ENCODE results near the gene EXOSC9.
A peak's percentile ranks its signal among the peaks of the same experiment; 100 is the strongest.

EXOSC9 gene

DNA sequence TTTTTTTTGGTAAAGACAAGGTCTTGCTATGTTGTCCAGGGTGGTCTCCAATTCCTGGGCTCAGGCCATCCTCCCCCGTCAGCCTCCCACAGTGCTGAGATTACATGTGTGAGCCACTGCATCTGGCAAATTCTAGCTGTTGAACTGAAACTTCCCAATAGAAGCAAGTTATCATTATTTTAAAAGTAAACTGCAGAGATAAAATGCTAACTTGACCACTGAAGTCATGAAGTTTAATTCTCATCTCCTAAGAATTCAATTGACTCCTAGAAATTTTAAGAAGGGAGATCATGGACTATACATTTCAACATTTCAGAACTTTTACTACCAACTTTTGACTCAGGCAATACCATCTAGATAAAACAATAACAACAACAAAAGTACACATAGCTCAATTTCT, 11.7 kb upstream of the EXOSC9 start:
- no peak for DNase-seq

DNA sequence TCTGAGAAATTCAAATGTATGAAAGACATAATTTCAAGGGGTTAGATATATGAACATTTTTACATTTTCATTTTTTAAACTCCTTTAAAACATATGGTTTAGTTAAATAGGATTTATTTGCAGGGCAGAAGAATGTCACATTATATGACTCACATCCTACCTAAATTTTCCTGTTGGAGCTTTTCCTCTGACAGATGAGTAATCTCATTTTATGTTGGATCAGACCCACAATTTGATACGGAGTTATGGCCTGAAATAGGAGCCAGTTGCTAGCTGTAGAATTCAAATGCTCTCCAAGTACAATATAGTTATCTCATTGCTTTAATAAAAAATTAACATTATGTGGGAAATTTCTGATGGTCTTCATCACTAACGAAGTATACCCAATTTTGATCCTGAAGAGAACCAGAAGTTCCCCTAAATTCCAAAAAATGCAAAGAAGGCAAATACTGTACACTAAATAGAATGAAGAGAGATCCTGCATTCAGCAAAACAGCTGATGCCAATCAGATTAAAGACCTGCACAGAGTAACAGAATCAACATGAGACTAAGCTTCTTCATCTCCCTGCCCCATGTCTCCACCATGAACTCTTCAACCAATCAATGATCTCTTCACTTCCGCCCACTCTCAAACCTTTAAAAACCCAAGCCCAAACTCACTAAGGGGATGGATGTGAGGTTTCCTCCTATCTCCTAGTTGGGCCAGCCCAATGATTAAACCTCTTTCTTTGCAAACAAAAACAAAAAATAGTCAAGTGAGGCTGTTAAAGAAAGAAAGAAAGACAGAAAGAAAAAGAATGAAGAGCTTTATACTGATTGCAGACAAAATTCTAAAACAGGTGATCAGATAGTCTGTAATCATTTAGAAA, 10.9 kb upstream of the EXOSC9 start:
- DNase-seq = no peak

DNA sequence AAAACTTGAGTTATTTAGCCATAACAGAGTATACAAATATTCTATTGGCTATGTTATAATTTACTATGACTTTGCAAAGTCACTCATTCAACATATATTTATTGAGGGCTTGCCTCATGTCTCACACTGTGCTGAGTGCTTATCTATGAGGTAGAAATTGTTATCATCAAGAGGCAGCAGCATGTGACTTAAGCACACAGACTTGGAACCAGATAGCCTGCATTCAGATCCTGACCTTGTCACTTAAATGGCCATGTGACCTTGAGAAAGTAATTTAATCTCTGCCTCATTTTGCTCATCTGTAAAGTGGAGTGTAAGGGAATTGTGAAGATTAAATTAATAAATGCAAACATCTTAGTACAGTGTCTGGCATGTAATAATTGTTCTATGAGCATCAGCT, 10.1 kb upstream of the EXOSC9 start:
- DNase-seq = no peak

DNA sequence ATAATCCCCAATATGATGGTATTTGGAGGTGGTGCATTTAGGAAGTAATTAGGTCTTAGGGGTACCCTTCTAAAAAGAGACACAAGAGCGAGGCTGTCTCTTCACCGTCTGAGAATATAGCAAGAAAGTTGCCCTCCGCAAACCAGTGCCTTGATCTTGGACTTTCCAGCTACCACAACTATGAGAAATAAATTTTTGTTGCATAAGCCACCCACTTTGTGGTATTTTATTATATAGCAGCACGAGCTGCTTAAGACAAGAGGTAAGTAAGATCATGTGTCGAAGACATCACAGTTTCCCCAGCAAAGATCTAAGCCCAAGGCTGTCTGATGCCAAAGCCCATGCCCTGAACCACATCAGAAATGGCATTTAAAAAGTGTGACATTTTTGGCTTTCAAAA, 9.6 kb upstream of the EXOSC9 start:
- DNase-seq = no peak

DNA sequence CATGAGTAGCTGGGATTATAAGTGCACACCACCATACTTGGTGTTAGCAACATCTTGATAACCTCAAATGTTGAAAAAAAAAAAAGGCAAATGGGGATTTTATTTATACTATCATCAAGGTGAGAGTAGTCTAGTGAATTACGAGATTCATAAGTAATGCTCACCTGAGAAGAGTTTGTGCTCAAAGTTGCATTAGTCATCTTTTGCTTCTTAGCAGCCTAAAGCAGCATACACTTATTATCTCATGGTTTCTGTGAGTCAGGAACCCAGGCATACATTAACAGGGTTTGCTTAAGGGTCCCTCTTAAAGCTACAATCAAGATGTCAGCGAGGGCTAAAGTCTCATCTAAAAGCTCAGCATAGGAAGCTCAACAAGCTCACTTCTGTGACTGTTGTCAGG, 8.2 kb upstream of the EXOSC9 start:
- no peak for DNase-seq

DNA sequence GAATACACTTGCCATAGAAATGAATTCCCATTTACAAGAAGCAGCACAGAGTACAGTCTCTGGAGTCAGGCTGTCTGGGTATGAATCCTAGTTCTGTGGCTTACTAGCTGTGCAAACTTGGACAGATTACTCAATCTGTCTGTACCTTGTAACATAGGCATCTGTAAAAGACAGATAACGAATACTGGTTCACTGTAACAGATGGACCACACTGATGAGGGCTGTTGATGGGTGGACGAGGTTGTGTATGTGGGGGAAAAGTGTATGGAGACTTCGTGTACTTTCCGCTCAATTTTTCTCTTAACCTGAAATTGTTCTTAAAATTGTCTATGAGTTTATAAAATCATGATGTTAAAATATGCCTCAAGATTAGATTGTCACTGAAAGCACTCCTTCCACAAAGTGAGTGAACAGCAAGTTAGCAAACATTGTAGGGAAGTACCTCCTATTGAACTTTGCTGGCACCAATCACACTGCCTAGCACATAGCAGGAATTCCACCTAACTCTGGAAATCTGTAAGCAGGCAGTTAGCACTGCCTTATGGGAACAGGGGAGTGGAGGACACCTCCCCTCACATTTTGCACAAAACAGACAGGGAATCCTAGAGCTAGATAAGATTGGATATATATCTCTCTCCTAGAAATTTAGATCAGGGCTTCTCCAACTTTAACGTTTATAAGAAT, 6.5 kb upstream of the EXOSC9 start:
- DNase-seq = no peak

DNA sequence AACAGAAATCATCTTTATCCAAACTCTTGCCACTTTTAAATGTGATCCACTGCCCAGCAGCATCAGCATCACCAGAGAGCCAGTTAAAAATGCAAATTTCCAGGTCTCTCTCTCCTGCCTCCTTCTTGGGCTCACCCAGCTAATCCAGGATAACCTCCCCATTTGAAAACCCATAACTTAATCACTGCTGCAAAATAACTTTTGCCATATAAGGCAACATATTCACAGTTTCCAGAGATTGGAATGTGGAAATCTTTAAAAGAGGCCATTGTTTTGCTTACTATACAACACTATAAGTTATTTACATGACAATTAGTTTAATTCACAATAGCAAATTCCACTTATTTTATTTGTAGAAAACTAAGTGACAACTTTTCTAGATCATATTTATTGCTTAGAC, 4.8 kb upstream of the EXOSC9 start:
- DNase-seq = no peak

DNA sequence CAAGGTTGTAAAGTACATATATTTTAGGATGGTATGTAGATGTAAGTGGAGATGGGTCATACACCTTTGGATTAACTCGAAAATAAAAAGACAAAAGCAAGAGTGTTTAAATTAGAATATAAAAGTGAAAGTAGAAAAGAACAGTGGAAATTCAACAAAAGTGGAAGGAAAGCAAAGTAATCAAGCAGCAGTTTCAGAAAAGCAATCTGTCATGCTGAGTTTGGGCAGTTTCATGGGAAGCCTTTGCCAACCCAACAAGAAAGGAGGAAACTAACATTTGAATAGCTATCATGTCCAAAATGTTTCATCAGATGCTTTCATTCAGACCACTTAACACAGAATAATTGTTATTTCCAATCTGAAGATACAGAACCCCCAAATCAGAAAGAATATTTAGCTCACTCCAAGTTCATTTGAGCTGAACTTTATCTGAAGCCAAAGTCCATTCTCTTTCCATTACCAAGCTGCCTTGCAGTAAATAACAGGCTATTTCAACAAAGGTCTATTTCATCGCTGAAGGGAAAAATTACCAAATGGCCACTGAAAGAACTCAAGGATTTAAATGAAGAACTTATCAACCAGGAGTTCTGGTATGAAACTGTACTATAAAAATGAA, 1.8 kb upstream of the EXOSC9 start:
- no peak for DNase-seq

DNA sequence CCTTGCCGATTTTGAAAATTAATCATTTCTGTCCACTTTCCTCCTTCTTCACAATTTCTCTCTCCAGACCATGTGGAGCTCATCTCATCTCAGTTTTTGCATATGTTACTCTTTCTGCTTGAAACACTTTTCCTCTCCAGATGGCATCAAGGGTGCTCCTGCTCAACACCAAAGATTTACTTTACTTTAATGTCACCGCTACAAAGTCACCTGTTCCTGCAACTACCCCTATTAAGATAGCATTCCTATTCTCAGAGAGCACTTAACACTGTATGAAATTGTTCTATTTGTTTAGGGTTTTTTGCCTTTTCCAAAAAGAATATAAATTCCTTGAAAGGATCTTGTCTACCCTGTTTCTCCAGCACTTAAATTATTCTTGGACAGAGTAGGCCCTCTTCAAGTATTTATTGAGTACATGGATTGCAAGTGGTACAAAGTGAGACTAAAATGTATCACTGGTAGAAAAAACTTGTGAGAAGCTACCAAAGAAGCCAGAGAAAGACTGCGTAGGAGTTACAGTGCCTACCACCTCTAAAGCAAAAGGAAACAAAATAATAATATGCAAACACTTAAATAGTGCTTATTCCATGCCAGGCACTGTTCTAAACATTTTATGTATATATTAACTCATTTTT, 1.1 kb upstream of the EXOSC9 start:
- no peak for DNase-seq

DNA sequence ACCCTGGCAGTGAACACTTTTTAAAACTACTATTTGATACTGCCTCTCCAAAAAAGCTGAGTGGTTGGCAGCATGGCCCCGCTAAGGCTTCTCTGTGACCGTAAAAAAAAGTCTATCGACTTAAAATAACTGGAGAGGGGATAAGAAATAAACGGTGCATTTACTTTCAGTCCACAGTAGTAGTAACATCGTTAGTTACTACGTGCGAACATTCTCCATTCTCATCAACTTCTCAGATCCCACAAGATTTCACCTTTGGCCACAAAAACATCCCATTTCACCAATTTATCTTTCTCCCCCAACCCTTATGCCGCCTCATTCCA, 524 bp upstream of the EXOSC9 start:
- DNase-seq = no peak

DNA sequence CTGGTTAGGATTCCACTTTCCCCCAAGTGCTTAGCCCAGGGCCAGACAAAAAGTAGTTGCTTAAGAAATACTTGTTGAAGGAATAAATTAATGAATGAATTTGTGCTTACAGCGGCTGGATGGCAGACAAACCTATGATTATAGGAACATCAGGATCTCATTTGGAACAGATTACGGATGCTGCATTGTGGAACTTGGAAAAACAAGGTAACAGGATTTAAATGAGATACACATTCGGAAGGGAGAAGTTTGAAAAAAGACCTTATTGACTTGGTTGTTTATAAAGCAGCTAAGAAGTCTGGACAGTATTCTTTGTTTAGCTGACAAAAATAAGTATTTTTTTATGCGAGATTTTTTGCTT, 572 bp downstream of the EXOSC9 start:
- DNase-seq = no peak

DNA sequence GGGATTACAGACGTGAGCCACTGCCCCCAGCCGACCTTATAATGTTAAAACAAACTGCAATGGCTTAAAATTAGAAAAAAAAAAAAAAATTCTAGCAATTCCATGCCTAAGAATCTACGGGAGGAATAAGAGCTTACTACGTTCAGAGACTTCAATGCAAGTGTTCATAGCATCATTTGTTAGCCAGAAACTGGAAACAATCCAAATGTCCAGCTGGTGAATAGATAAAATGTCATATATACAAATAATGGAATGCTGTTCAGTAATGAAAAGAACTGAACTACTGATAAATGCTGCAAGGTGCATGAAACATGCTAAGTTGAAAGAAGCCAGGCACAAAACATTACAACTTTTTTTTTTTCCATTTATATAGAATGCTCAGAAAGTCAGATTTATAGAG, 5.3 kb downstream of the EXOSC9 start:
- DNase-seq = no peak

DNA sequence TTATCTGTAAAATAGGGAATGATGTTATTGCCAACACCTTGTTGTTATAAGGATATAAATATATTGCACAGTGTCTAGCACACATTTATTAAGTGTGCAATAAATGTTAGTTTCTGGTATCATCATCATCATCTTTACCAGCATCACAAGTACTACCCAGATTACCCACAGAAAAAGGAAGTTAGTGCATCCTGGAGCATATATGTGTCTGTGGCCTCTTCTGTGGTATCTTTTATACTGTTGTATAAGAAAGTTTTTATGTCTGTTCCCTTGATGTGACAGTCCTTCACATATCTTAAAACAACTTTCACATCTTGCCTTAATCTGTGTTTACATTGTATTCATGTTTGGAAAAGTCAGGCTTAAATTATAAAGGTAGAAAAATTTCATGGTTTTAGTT, 10.0 kb downstream of the EXOSC9 start:
- DNase-seq = no peak

DNA sequence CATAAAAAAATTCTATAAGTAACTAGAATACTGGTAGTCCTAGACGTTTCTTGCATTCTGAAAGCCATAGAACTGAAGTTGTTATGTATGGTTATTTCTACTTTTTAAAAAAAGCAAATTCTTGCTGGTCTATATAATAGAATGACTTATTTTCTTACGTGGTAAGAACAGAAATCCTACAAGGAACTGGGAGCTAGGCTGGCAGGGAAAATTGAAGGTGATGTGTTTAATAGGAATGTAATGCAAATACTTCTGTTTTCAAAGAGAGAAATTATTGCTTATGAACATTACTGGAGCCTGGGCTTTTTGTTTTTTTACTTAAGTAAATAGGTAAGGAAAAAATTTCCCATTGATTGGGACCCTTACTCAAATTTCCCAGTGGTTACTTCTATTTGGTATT, 13.6 kb downstream of the EXOSC9 start:
- no peak for DNase-seq

DNA sequence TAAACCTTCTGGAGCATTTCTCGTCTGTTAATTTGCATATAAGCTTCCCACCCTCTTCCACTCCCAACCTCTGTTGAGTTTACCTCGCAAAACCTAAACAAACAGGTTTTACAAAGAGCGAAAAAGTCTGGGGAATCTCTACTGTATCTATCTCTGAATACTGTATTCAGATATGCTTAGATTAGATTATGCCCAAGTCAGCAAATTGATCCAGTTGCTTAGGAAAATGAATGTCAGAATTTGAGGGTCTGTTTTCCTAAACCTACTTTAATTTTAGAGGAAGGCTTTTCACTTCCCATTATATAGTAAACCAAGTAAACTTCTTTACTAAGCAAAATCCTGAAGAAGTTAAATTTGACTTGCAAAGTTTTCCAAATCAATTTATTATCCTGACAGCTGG, 15.9 kb downstream of the EXOSC9 start:
- DNase-seq = no peak

DNA sequence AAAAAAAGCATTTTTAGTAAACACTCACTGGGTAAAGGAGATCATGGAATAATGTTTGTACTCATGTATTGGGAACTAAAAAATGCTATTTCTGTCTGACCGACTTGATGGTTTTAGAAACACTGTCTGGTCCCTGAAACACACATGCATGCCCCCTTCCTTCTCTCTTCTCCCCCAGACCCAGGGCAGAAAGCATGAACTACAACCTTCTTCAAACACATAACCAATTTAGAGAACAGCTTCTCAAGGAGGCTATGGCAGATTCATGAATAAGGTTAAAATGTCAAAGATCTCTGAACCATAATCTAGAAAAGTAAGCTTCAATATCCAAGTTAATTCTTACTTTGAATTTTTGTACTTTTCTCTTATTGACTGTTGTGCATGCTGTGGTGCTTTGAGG, 16.6 kb downstream of the EXOSC9 start:
- DNase-seq = no peak

DNA sequence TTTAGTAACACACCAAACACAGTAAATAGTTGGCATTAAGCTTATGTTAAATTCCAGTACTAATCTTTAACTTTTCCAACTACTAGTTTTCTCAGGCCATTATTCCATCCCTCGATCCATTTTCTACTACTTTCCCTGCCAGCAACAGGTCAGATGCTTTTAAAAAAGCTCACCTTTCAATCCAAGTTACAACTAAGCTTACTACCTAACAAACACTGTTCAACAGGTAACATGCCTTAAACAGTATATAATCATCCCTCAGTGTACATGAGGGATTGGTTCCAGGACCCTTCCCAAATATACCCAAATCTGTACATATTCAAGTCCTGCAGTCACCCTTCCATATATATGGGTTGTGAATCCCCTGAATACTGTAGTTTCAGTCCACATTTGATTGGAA, 17.1 kb downstream of the EXOSC9 start:
- DNase-seq = no peak

DNA sequence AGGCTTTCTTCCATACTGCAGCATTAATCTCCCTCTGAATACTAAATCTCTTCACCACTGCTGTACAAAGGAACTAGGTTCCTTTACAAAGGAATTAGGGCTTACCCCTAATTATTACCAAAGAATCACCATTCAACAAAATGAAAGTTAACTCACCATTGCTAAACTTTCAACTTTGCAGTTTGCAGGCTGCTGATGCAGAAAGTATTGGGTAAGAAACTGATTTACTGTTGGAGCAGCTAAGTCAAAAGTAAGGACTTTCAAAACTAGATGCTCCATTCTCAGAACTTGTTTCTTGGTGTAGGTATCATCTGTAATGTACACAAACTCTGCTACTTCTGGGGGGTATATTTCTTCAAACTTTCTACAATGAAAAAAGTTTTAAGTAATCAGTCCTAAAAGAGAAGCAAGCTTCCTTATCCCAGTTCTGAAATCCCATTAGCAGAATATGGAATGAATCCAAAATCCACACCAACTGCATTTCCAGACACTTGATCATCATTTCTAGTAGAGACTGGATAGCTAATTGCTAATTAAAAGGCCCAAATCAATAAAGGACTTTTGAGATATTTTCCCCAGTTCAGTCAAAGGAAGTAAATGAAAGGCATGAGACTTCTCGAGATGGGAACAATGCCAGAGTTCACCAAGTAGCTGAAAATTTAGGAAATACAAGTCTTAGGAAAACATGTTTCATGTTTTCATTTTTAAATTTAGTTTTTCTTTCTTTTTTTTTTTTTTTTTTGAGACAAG, 18.3 kb downstream of the EXOSC9 start:
- no peak for DNase-seq

DNA sequence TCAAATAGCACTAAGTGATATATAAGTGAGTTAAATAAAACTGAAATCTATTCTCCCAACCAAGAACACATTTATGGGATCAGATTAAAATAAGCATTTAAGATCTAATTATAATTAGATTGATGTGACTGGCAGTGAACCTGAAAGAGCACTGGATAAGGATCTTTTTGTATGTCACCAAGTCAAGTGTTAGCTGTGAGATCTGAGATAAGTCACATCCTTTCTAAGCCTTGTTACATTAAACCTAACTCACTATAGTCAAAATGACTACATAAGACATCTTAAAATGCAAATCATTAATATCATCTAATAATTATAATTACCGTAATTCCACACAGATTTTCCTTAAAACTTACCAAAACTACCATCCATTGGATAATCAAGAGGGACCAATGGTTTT, 20.9 kb downstream of the EXOSC9 start:
- no peak for DNase-seq

DNA sequence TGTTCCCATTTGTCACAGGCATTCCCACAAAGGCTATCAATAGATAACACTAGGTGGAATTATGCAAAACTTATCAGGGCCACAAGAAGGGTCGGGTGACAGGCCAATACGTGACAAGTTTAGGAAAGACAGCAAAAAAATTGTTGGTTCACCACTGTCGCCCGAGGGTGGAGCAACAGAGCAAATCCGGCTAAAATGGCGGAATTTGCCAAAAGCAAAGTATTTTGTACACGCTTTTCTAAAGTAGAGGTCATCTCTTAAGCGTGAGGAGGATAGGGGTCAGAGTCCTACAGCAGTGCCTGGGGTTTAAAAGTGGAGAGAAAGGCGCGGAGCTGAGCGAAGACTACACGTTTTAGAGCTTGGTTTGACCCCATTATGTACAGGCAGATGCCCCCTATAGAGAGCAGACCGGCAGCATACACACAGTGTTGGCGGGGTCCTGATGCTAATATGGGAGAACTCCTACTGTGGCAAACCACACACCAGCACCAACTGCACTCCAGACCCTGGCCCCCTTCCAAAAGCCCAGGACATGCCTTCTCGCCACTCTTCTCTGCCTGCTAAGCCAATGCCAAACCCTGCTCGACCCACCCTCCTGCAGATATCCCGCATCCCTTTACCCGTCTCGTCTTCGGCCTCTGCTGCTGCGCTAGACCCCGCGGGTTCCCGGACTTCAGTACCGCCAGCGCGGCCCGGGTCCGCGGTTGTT, 21.8 kb downstream of the EXOSC9 start:
- peak; percentile 22 for DNase-seq

DNA sequence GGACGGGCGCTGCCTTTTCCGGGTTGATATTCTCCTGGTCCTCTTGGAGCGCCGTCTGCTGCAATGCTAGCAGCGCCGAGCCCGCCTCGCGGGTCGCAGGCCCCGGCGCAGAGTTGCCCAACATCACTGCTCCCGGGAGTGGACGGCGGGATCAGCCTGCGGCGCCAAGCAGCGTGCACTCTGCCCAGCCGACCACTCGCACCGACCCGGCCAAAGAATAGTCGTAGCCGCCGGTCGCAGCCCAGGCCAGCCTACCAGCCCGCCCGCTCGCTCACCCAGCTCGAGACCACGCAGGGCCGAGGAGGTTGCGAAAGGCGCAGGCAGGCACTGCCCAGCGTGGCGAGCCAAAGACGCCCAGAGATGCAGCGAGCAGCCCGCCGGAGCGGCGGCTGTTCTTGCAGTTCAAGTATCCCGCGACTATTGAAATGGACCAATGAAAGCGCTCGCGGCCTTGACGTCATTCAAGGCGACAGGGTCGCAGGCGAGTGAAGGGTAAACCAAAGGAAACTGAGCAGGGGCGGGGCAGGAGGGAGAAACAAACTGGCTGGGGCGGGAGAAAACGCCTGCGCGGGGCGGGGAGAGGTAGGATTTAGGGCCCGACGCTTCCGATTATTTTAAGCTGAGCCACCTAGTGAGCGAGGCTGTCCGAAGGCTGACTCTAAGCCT, 22.5 kb downstream of the EXOSC9 start, which contains the start of gene CCNA2:
CCNA2 (minus strand) TSS at position 379 of the 666 bp plus-strand sequence; CDS start at position 124, 255 bp downstream.
- DNase-seq = peak; percentile 97

DNA sequence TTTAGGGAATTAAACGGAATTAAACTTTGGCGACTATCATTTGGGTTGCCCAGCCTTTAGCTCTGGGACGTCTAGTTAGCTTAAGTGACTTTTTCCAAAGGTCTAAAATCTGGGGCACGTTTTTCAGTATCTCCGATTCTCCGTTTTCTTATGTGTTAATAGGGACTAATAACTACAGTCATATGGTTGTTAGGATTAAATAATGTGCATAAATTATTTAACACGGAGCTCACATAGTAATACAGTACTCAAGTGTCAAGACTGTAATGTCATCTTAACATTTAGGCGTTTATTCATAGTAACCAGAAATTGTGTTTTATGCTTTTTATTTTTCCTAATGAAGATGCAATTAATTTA, 23.0 kb downstream of the EXOSC9 start:
- DNase-seq = no peak
